K562 (cell line): ENCODE data around the gene TMEM72. TPM values are rescaled to one million over a fixed set of nuclear protein-coding genes. Genes with fewer than 3 reads are reported as not detected.

Source experiments
- polyA plus RNA-seq, 8 experiments: library from polyadenylated mRNA; depleted of rRNA in 4 of 8; stranded (reverse) in 5 of 8; unstranded in 3 of 8; fragments of >200 nt; fragmentation: Nextera tagmentation in 2 of 8; fragmentation: Illumina TruSeq in 1 of 8; extraction: Ambion mirVana in 2 of 8; extraction: Trizol in 1 of 8; gene quantifications; 2 replicates each; pipeline versions ENCODE4 v1.2.1 to v1.2.3, GENCODE V29; 2011 to 2014; ENCODE audit warnings: inconsistent platforms in 1 of 8, missing spikeins in 1 of 8
- total RNA-seq, 7 experiments: library from RNA; depleted of rRNA in 6 of 7; stranded (reverse); fragments of >200 nt in 6 of 7; fragmentation: Illumina TruSeq in 2 of 7; extraction: Trizol in 2 of 7; gene quantifications; 2 replicates each; pipeline versions ENCODE4 v1.2.1 to v1.2.3, GENCODE V29; 2011 to 2021; ENCODE audit warnings: low replicate concordance in 1 of 7
- TF ChIP-seq, protein P1 (sequence below): fragments of 250-450 bp; sonication (Bioruptor Pico); IDR thresholded peaks from 2 replicates; pipeline ENCODE4 v1.5.0; 2021; ENCODE audit warnings: mild to moderate bottlenecking, moderate library complexity
- TF ChIP-seq, protein P2 (sequence below), 2 experiments: fragments of 450-650 bp; IDR thresholded peaks; 2 replicates each; pipeline ENCODE4 v1.6.1; 2018; ENCODE audit warnings: mild to moderate bottlenecking in 2 of 2, low read depth in 1 of 2; ENCODE audit not compliant: partially characterized antibody in 2 of 2

Gene TMEM72
- total and polyA plus RNA-seq, 9 of the 15 experiments (the other 6 are each of a cell fraction or from before 2014, with no cell fraction given) = not detected

DNA sequence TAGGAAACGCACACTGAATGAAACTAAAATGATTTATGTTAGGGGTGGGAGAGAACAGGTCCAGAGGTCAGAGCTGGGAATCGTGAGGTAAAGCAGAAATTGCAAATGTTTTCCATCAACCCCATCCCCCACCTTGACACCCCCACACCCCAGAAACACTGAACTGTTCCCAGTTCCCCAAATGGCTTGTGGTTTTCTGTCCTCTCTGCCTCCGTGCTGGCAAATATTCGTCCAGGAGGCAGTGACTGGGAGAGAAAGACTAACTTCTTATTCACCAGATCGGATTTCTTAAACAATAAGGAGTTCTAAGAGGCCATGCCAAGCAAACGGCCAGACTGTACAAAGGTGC, 47.7 kb downstream of the TMEM72 start (continued):
- TF ChIP-seq, protein P1, sequence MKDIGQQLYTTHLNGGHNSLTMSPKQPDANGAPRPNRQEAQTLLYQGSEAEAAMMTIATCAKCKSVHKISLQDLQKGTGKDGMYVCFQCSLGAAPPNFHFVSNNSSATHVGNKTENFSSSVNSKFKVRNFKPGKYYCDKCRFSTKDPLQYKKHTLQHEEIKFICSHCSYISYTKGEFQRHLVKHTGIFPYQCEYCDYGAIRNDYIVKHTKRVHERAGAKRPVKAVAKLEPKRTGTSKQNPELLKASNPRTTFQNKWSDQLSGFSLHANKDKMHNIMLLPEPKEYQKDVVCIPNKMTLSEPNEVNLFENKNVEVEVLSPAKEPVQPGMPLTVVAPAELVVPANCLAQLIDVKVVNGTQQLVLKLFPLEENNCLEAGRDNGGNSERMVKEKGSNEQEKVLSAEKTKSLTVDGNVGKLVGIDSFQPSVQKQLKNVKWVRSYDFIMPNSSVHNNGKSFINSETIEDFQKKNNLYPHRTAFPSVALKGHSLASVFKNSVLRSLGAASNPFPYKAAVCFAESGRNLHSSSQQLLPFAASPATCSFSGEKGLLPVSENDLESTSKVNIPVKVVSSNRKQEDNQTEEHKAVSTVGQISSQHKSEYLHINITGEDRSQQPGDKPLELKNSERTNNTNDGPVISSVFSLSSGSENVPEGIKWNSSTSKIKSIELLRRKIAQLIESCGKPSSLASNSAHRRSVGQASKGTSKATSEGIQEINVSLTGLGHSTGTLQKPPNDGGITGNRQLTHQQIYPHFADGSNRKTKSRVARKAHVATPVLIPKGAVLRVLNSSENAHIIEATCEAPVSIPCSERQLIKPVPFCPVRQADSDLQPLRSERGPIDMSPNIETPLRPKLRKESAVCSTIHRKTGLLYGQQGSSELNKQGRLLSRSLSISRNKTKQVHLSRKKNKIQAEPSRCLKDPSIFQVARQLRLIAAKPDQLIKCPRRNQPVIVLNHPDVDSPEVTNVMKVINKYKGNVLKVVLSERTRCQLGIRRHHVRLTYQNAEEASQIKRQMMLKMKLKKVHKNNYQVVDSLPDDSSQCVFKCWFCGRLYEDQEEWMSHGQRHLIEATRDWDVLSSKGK (CRISPR knock-in tag) = no peak
- TF ChIP-seq, protein P2, sequence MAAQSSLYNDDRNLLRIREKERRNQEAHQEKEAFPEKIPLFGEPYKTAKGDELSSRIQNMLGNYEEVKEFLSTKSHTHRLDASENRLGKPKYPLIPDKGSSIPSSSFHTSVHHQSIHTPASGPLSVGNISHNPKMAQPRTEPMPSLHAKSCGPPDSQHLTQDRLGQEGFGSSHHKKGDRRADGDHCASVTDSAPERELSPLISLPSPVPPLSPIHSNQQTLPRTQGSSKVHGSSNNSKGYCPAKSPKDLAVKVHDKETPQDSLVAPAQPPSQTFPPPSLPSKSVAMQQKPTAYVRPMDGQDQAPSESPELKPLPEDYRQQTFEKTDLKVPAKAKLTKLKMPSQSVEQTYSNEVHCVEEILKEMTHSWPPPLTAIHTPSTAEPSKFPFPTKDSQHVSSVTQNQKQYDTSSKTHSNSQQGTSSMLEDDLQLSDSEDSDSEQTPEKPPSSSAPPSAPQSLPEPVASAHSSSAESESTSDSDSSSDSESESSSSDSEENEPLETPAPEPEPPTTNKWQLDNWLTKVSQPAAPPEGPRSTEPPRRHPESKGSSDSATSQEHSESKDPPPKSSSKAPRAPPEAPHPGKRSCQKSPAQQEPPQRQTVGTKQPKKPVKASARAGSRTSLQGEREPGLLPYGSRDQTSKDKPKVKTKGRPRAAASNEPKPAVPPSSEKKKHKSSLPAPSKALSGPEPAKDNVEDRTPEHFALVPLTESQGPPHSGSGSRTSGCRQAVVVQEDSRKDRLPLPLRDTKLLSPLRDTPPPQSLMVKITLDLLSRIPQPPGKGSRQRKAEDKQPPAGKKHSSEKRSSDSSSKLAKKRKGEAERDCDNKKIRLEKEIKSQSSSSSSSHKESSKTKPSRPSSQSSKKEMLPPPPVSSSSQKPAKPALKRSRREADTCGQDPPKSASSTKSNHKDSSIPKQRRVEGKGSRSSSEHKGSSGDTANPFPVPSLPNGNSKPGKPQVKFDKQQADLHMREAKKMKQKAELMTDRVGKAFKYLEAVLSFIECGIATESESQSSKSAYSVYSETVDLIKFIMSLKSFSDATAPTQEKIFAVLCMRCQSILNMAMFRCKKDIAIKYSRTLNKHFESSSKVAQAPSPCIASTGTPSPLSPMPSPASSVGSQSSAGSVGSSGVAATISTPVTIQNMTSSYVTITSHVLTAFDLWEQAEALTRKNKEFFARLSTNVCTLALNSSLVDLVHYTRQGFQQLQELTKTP (IDR thresholded peaks at IDR 0.05; ENCODE audit: low read depth in 1 of 2, partially characterized antibody in 2 of 2) = no peak
